Neural cell (in vitro differentiated cells): ENCODE measurements around the gene GLIS2.

Source experiments
- CTCF ChIP-seq: fragments of 450-650 bp; IDR thresholded peaks from 2 replicates; pipeline ENCODE4 v1.5.1; 2014; ENCODE audit warnings: antibody characterized with exemption, mild to moderate bottlenecking, moderate library complexity; ENCODE audit not compliant: poor library complexity, severe bottlenecking
- EP300 ChIP-seq: fragments of 450-650 bp; conservative IDR thresholded peaks from 2 replicates; pipeline ENCODE4 v1.6.1; 2014; ENCODE audit warnings: antibody characterized with exemption, mild to moderate bottlenecking, moderate library complexity; ENCODE audit not compliant: poor library complexity, severe bottlenecking
- EZH2 ChIP-seq: fragments of 200-600, 300-800 bp; shearing (Covaris generic), sonication (generic); IDR thresholded peaks from 2 replicates; pipeline ENCODE4 v1.6.1; 2014; ENCODE audit warnings: antibody characterized with exemption, low read length, borderline replicate concordance, mild to moderate bottlenecking; ENCODE audit not compliant: insufficient read depth, poor library complexity, severe bottlenecking
- MXI1 ChIP-seq: fragments of 450-650 bp; conservative IDR thresholded peaks from 2 replicates; pipeline ENCODE4 v1.6.1; 2014; ENCODE audit warnings: antibody characterized with exemption, mild to moderate bottlenecking; ENCODE audit not compliant: poor library complexity, severe bottlenecking
- POLR2AphosphoS5 ChIP-seq: IDR thresholded peaks from 2 replicates; pipeline ENCODE4 v1.6.1; 2012
- RAD21 ChIP-seq: fragments of 450-650 bp; conservative IDR thresholded peaks from 2 replicates; pipeline ENCODE4 v1.6.1; 2014; ENCODE audit warnings: antibody characterized with exemption, mild to moderate bottlenecking, moderate library complexity
- SMC3 ChIP-seq: fragments of 450-650 bp; conservative IDR thresholded peaks from 2 replicates; pipeline ENCODE4 v1.6.1; 2014; ENCODE audit warnings: antibody characterized with exemption, mild to moderate bottlenecking, moderate library complexity; ENCODE audit not compliant: poor library complexity
- TAF1 ChIP-seq: IDR thresholded peaks from 2 replicates; pipeline ENCODE4 v1.6.1; 2012; ENCODE audit warnings: low read depth

- TF ChIP-seq EP300, result no peak
- no peak for TF ChIP-seq CTCF
- no peak for TF ChIP-seq POLR2AphosphoS5
- TF ChIP-seq EZH2, result no peak
- TF ChIP-seq SMC3, result no peak
- no peak for TF ChIP-seq TAF1
- TF ChIP-seq RAD21, result no peak
- no peak for TF ChIP-seq MXI1
These were observed 42.4 kb downstream of the GLIS2 start for GRCh38 chr16:4358236-4358635.
